IPS DF 6.9 (cell line): ENCODE data around the gene HTR3D.

Source experiments
- DNase-seq: peaks from one replicate; pipeline ENCODE4 v3.0.0-alpha.2; 2013; ENCODE audit warnings: low read depth, low spot score
- H3K27ac ChIP-seq: one replicate; pipeline ENCODE4 v1.5.1; 2013; ENCODE audit warnings: low read length, control low read depth
- H3K27me3 ChIP-seq: 2 replicates; pipeline ENCODE4 v1.6.1; 2013; ENCODE audit warnings: mild to moderate bottlenecking, low read length; ENCODE audit not compliant: control insufficient read depth, insufficient read depth
- H3K36me3 ChIP-seq: 2 replicates; pipeline ENCODE4 v1.6.1; 2013; ENCODE audit warnings: low read length; ENCODE audit not compliant: control insufficient read depth, insufficient read depth
- H3K4me1 ChIP-seq: 2 replicates; pipeline ENCODE4 v1.6.1; 2013; ENCODE audit warnings: low read length; ENCODE audit not compliant: control insufficient read depth, insufficient read depth
- H3K4me3 ChIP-seq: 2 replicates; pipeline ENCODE4 v1.5.1; 2013; ENCODE audit warnings: mild to moderate bottlenecking, low read length
- H3K9me3 ChIP-seq: 2 replicates; pipeline ENCODE4 v1.6.1; 2013; ENCODE audit warnings: low read length, inconsistent platforms; ENCODE audit not compliant: control insufficient read depth, insufficient read depth
- WGBS: extraction: QIAGEN DNeasy Blood & Tissue Kit; methylation state at CpG from one replicate; pipeline ENCODE4 v1.1.7; 2013; ENCODE audit warnings: mixed read lengths, missing lambda C conversion rate; ENCODE audit not compliant: insufficient read length, insufficient coverage; 5-methylcytosine and 5-hydroxymethylcytosine counted together

The HTR3D gene

DNA sequence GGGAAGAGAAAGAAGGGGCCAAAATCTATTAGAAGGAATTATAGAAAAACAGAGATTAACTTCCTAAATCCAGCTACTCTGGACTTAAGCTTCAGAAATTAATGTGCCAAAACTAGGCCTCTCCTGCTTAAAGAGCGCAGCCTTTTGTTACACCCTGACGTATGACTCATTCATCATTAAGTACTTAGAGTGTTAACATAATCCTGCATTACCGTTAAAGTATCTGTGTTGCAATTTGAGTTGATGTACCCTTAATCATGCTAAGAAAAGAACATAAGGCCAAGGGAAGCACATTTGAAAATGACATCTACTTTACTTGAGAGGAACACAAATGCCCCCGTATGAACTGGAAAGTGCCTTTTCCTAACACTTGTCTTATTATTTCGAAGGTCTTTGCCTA lies 7.9 kb downstream of the HTR3D start:
- no peak for DNase-seq
- H3K4me1 ChIP-seq: no peaks in the 10 kb centered on the region

GRCh38 chr3:184040010-184040409 lies 8.5 kb downstream of the HTR3D start:
- WGBS: no CpG with 5 or more reads among the region's 3 CpGs
- H3K36me3 ChIP-seq: no peaks in the 10 kb centered on the region
- H3K4me3 ChIP-seq: no peak overlapping the region
- peak; percentile 18 for DNase-seq
- no peaks in the 10 kb centered on the region for H3K9me3 ChIP-seq
- no peaks in the 10 kb centered on the region; the same call in 1 of the 2 replicates for H3K27me3 ChIP-seq
- H3K4me1 ChIP-seq: no peaks in the 10 kb centered on the region
- H3K27ac ChIP-seq: no peak overlapping the region

More for the DNA sequence above, 7.9 kb downstream of the HTR3D start:
- Histone ChIP-seq H3K4me3 (no peak overlapping the region), H3K27me3 (no peaks in the 10 kb centered on the region; the same call in 1 of the 2 replicates), H3K36me3 (no peaks in the 10 kb centered on the region), H3K9me3 (no peaks in the 10 kb centered on the region), H3K27ac (no peak overlapping the region)
- no CpG with 5 or more reads among the region's 5 CpGs for WGBS

DNA sequence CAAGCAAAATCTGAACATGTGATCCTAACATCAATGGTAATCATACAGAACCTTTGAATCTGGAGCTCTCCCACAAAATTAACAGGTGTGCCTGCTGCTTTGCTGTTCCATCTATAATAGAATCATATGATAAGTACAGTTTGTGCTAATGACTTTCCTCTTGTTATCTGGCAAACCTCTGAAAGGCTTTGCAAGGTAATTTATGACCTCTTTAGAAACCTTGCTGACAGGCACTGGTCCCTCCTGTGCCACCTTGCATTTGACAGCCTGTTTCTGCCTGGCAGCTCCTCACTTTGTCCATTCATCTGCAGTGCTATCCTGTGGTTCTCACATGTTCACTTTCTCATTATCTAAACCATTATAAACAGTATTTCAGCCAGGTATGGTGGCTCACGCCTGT lies 11.1 kb downstream of the HTR3D start:
- Histone ChIP-seq H3K36me3 (no peaks in the 10 kb centered on the region), H3K4me1 (no peaks in the 10 kb centered on the region), H3K9me3 (no peaks in the 10 kb centered on the region), H3K4me3 (no peak overlapping the region), H3K27ac (no peak overlapping the region), H3K27me3 (no peaks in the 10 kb centered on the region; the same call in 1 of the 2 replicates)
- DNase-seq: no peak
- no CpG with 5 or more reads among the region's 1 CpG for WGBS

DNA sequence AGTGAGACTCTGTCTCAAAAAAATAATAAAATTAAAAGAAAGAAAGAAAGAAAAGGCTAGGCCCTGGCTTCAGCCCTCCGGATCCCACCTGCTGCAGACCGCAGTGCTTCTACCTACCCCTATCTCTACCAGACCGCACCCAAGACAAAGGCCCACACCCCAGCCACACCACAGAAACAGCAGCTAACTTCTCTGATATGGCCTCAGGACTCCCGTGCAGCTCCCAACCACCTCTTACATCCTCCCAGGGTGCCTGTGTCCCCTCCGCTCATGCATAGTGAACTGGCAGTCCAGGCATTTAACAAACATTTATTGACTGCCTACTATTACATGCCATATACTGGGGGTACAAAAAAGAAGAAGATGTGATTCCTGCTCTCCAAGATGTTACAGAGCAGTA lies 14.5 kb downstream of the HTR3D start:
- WGBS: no CpG with 5 or more reads among the region's 5 CpGs

GRCh38 chr3:184050217-184050847 lies 18.8 kb downstream of the HTR3D start:
- Histone ChIP-seq H3K9me3 (no peaks in the 10 kb centered on the region), H3K27me3 (no peaks in the 10 kb centered on the region), H3K36me3 (no peaks in the 10 kb centered on the region), H3K4me3 (no peak overlapping the region), H3K4me1 (no peaks in the 10 kb centered on the region; the same call in 1 of the 2 replicates), H3K27ac (no peak overlapping the region)
- no CpG with 5 or more reads among the region's 7 CpGs for WGBS
- DNase-seq: no peak

More for the DNA sequence above, 14.5 kb downstream of the HTR3D start:
- Histone ChIP-seq H3K4me1 (no peaks in the 10 kb centered on the region; the same call in 1 of the 2 replicates), H3K4me3 (no peak overlapping the region), H3K9me3 (no peaks in the 10 kb centered on the region), H3K36me3 (no peaks in the 10 kb centered on the region), H3K27me3 (no peaks in the 10 kb centered on the region; the same call in 1 of the 2 replicates), H3K27ac (no peak overlapping the region)
- no peak for DNase-seq

- no peak for DNase-seq
- no peaks in the 10 kb centered on the region for H3K36me3 ChIP-seq
- H3K9me3 ChIP-seq: no peaks in the 10 kb centered on the region
- no peaks in the 10 kb centered on the region for H3K27me3 ChIP-seq
- no peaks in the 10 kb centered on the region; the same call in 1 of the 2 replicates for H3K4me1 ChIP-seq
- H3K27ac ChIP-seq: no peak within 1 kb of the TSS
- no CpG with 5 or more reads among the region's 4 CpGs for WGBS
- no peak within 1 kb of the TSS for H3K4me3 ChIP-seq
Measured at GRCh38 chr3:184052767-184053166, 21.2 kb downstream of the HTR3D start, which contains the start of gene HTR3C. HTR3C (plus strand) TSS chr3:184053047; CDS start chr3:184053081, 34 bp downstream.

- no peak for DNase-seq
- no CpG with 5 or more reads among the region's 9 CpGs for WGBS
- Histone ChIP-seq H3K27ac (no peak overlapping the region), H3K36me3 (no peaks in the 10 kb centered on the region), H3K9me3 (no peaks in the 10 kb centered on the region), H3K4me1 (no peaks in the 10 kb centered on the region), H3K4me3 (no peak overlapping the region), H3K27me3 (no peaks in the 10 kb centered on the region)
Measured at GRCh38 chr3:184058029-184058428, 26.5 kb downstream of the HTR3D start.

GRCh38 chr3:184059424-184059823 lies 27.9 kb downstream of the HTR3D start:
- Histone ChIP-seq H3K4me3 (no peak overlapping the region), H3K36me3 (no peaks in the 10 kb centered on the region), H3K9me3 (no peaks in the 10 kb centered on the region), H3K27ac (no peak overlapping the region), H3K4me1 (no peaks in the 10 kb centered on the region), H3K27me3 (no peaks in the 10 kb centered on the region)
- WGBS: no CpG with 5 or more reads among the region's 7 CpGs
- no peak for DNase-seq

- Histone ChIP-seq H3K4me3 (no peak overlapping the region), H3K27ac (no peak overlapping the region), H3K4me1 (no peaks in the 10 kb centered on the region), H3K9me3 (no peaks in the 10 kb centered on the region), H3K27me3 (no peaks in the 10 kb centered on the region), H3K36me3 (no peaks in the 10 kb centered on the region)
- DNase-seq: no peak
Measured at GRCh38 chr3:184062637-184063036, 31.1 kb downstream of the HTR3D start.

DNA sequence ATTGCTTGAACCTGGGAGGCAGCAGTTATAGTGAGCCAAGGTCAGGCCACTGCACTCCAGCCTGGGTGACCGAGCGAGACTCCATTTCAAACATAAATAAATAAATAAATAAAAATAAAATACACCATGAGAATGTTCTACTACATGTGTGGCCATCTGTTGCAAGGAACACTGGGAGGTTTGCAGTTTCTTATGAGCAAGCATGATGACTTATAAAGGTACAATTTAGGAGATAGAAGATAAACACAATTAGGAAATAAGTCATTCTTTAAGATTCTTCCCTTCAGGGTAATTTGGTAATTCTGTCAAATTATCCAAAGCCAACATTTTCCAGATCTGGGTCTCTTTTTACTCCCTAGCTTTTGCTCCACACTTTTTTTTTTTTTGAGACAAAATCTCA lies 34.7 kb downstream of the HTR3D start:
- H3K4me1 ChIP-seq: no peaks in the 10 kb centered on the region
- no peaks in the 10 kb centered on the region for H3K27me3 ChIP-seq
- no peaks in the 10 kb centered on the region for H3K36me3 ChIP-seq
- no peak overlapping the region for H3K27ac ChIP-seq
- no peak for DNase-seq
- H3K9me3 ChIP-seq: no peaks in the 10 kb centered on the region
- WGBS: no CpG with 5 or more reads among the region's 2 CpGs
- no peak overlapping the region for H3K4me3 ChIP-seq

DNA sequence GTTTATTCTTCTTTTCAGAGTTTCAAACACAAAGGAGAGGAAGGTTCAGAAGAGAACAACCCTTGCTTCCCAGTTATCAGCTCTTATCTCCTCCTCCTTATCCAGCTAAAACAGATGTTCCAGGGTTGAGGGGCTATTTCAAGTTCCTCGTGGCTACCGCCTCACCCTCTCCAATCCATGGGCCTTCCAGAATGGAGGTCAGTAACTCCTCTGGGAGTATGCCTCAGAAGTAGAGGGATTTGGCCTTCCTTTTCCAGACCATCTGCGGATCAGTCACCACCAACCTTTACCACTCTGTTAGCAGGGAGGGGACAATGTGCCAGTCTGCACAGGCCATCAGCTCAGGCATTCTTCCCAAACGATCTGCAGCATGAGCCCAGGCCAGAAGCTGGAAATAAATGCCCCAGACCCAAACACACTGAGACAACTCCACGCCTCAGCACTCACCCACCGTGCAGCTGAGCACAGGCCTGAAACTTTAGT lies 36.1 kb downstream of the HTR3D start:
- Histone ChIP-seq H3K4me1 (no peaks in the 10 kb centered on the region), H3K36me3 (no peaks in the 10 kb centered on the region), H3K9me3 (no peaks in the 10 kb centered on the region), H3K27ac (no peak overlapping the region), H3K27me3 (no peaks in the 10 kb centered on the region), H3K4me3 (no peak overlapping the region)
- no CpG with 5 or more reads among the region's 6 CpGs for WGBS
- no peak for DNase-seq
